Panc1 (cell line): ENCODE measurements around the gene CDK14. TPM values are rescaled to one million over a fixed set of nuclear protein-coding genes. Genes with fewer than 3 reads are reported as not detected.

Experiments used
- ATAC-seq: fragments of 200-7000 bp; cut with Tn5 transposase; 2 replicates; pipeline ENCODE4 v1.9.1; 2020; ENCODE audit warnings: mild to moderate bottlenecking, moderate library complexity
- BruUV-seq: library from RNA; stranded (reverse); fragments of 400-500 nt; replicated peaks from 2 replicates; lab custom pipeline; 2021; lab: Mats Ljungman, UMichigan
- CTCF ChIA-PET: fragments of 300-600 bp; sonication (Branson Sonifier 250); formaldehyde crosslinking; loops from one replicate; lab custom pipeline; 2022; ENCODE audit warnings: antibody characterized with exemption; lab: Charles Lee
- POLR2A ChIA-PET: fragments of 300-600 bp; sonication (Branson Sonifier 250); formaldehyde crosslinking; loops from one replicate; lab custom pipeline; 2022; ENCODE audit warnings: antibody characterized with exemption; lab: Charles Lee
- DNase-seq: peaks from one replicate; pipeline ENCODE4 v3.0.0-alpha.2; 2010; ENCODE audit warnings: low read depth, low spot score
- H3K27ac ChIP-seq: 2 replicates; pipeline ENCODE4 v1.5.1; 2011; ENCODE audit warnings: mild to moderate bottlenecking, low read length, inconsistent platforms
- H3K27me3 ChIP-seq: fragments of 200-500 bp; sonication (Bioruptor generic); 2 replicates; pipeline ENCODE4 v1.6.0; 2014; ENCODE audit warnings: low read length, inconsistent platforms; ENCODE audit not compliant: control insufficient read depth, insufficient read depth
- H3K36me3 ChIP-seq: fragments of 200-500 bp; sonication (Bioruptor generic); 2 replicates; pipeline ENCODE4 v1.5.1; 2014; ENCODE audit warnings: inconsistent platforms, mild to moderate bottlenecking, low read length, moderate library complexity; ENCODE audit not compliant: control insufficient read depth, insufficient read depth
- H3K4me1 ChIP-seq: 2 replicates; pipeline ENCODE4 v1.5.1; 2011; ENCODE audit warnings: inconsistent platforms, mild to moderate bottlenecking, low read length, moderate library complexity; ENCODE audit not compliant: control insufficient read depth, insufficient read depth
- H3K4me3 ChIP-seq, 2 experiments: 2 replicates each; pipeline ENCODE4 v1.5.1; 2011 to 2012; ENCODE audit warnings: low read depth in 2 of 2, low read length in 2 of 2, mild to moderate bottlenecking in 2 of 2, inconsistent platforms in 1 of 2, moderate library complexity in 1 of 2
- H3K9me3 ChIP-seq: fragments of 200-500 bp; sonication (Bioruptor generic); 2 replicates; pipeline ENCODE4 v1.5.1; 2014; ENCODE audit warnings: low read depth, mild to moderate bottlenecking, inconsistent platforms, low read length, moderate library complexity; ENCODE audit not compliant: control insufficient read depth, insufficient read depth
- POLR2AphosphoS5 ChIP-seq: IDR thresholded peaks from 2 replicates; pipeline ENCODE4 v1.6.1; 2012; ENCODE audit warnings: mild to moderate bottlenecking, low read depth, low read length, moderate library complexity
- SIN3A ChIP-seq: IDR thresholded peaks from 2 replicates; pipeline ENCODE4 v1.6.1; 2012; ENCODE audit warnings: low read depth, mild to moderate bottlenecking, low read length, moderate library complexity, borderline replicate concordance; ENCODE audit not compliant: insufficient read depth
- TCF7L2 ChIP-seq: IDR thresholded peaks from 2 replicates; pipeline ENCODE4 v1.6.1; 2011; ENCODE audit warnings: mild to moderate bottlenecking, low read depth, low read length, inconsistent platforms
- in situ Hi-C: cut with HindIII; loops from 2 replicates; pipeline ENCODE4 v1.10.0; 2016; ENCODE audit warnings: low sequenced_read_pairs, low pct_unique_long_range_greater_than_20kb
- intact Hi-C: fragments of 100-400 bp; cut with micrococcal nuclease; formaldehyde crosslinking; loops from one replicate; pipeline ENCODE4 v1.10.0; 2022; ENCODE audit not compliant: unreplicated experiment
- total RNA-seq: library from RNA; stranded (reverse); gene quantifications from one replicate; pipeline ENCODE4 v1.2.1, GENCODE V29; 2021; ENCODE audit not compliant: unreplicated experiment
- TF ChIP-seq, protein P1 (sequence below): fragments of 450-650 bp; IDR thresholded peaks from 2 replicates; pipeline ENCODE4 v1.5.1; 2017; ENCODE audit warnings: mild to moderate bottlenecking
- TF ChIP-seq, protein P2 (sequence below), 2 experiments: IDR thresholded peaks; 2 replicates each; pipeline ENCODE4 v1.6.1; 2011 to 2012; ENCODE audit warnings: low read depth in 2 of 2, control low read depth in 1 of 2, low read length in 1 of 2, mild to moderate bottlenecking in 1 of 2, moderate library complexity in 1 of 2; ENCODE audit not compliant: insufficient read depth in 1 of 2

CDK14 gene
- total RNA-seq, 1 experiment from 2014 or later, result 3.0 TPM

DNA sequence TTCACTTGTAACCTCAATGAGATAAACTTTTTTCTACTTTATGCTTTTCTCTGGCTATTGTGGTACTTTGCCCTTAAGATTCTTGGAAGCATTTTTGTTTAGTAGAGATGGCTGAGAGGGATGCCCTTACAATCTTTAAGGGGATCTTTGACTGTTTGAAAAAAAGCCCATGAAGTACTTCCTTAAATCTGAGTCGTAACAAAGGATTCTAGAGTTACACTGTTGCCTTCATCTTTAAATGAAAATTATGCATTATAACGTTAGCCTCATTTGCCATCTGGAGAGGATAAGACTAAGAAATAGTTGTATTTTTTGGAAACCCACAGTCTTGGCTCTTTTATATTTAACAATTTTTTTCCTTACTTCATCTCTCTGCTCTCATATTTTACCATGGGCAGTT lies 630.3 kb downstream of the CDK14 start:
- Histone ChIP-seq H3K27ac (no peak overlapping the region), H3K9me3 (no peaks in the 10 kb centered on the region), H3K4me3 (no peak overlapping the region), H3K36me3 (no peaks in the 10 kb centered on the region), H3K4me1 (no peaks in the 10 kb centered on the region), H3K27me3 (no peaks in the 10 kb centered on the region; the same call in 1 of the 2 replicates)
- in situ Hi-C loops (no loop called here), intact Hi-C loops (no loop called here)
- ATAC-seq, result no peak
- no peak for DNase-seq
- TF ChIP-seq TCF7L2, result no peak
- CTCF ChIA-PET, result no interaction called here
- BruUV-seq, result no TSS peak
- POLR2A ChIA-PET, result no interaction called here

DNA sequence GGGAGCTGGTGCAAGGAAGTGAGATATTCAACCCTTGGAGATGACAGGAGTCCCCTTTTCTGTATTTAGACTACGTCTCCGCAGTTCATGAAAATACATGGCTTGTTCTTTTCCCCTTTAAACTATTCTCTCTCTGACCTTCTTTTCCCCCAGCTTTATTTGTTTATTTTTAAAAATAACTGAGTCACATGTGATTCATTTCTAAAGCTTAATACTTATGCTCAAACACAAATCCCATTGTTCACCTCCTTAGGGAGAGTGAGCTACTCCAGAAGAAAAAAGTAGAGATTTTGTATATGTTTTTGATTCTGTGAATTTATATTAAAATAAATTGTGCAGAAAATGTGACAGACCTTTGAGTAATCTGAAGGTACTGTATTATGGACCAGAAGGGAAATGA lies 632.2 kb downstream of the CDK14 start:
- POLR2A ChIA-PET, result no interaction called here
- Histone ChIP-seq H3K4me3 (no peak overlapping the region), H3K27ac (no peak overlapping the region), H3K4me1 (no peaks in the 10 kb centered on the region), H3K27me3 (no peaks in the 10 kb centered on the region; the same call in 1 of the 2 replicates), H3K36me3 (no peaks in the 10 kb centered on the region), H3K9me3 (no peaks in the 10 kb centered on the region)
- ATAC-seq, result no peak
- intact Hi-C loops (no loop called here), in situ Hi-C loops (no loop called here)
- no peak for DNase-seq
- CTCF ChIA-PET, result no interaction called here
- no TSS peak for BruUV-seq
- TF ChIP-seq, protein P1, sequence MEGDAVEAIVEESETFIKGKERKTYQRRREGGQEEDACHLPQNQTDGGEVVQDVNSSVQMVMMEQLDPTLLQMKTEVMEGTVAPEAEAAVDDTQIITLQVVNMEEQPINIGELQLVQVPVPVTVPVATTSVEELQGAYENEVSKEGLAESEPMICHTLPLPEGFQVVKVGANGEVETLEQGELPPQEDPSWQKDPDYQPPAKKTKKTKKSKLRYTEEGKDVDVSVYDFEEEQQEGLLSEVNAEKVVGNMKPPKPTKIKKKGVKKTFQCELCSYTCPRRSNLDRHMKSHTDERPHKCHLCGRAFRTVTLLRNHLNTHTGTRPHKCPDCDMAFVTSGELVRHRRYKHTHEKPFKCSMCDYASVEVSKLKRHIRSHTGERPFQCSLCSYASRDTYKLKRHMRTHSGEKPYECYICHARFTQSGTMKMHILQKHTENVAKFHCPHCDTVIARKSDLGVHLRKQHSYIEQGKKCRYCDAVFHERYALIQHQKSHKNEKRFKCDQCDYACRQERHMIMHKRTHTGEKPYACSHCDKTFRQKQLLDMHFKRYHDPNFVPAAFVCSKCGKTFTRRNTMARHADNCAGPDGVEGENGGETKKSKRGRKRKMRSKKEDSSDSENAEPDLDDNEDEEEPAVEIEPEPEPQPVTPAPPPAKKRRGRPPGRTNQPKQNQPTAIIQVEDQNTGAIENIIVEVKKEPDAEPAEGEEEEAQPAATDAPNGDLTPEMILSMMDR, result no peak

DNA sequence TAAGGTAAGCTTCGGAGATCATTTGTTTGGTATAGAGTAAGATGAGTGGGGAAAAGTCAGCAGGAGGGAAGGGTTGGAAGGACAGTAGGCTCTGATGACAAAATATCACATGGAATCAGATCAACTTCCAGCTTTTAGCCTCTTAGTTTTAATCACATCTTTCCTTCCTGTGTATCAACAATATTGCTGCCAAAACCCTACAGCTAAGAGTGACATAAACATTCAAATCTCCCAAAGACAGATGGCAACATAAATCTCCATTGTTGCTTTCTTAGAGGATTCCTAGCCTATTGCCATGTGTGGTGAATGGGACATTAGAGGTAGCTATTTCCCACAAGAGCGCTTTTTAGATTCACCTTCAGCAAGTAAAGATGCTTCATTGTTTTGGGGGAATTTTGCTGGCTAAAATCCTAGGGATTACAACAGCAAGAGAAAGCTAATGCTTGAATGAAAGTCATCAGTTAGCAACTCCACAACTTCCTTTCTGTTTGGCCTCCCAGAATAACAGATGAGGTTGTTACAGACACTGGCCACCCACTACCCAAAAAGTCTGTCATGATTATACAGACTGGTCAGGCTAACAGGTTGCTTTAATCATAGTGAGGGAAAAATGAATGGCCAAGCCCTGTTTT lies 632.9 kb downstream of the CDK14 start:
- Histone ChIP-seq H3K27ac (no peak overlapping the region), H3K9me3 (no peaks in the 10 kb centered on the region), H3K27me3 (no peaks in the 10 kb centered on the region; the same call in 1 of the 2 replicates), H3K36me3 (no peaks in the 10 kb centered on the region), H3K4me3 (no peak overlapping the region), H3K4me1 (no peaks in the 10 kb centered on the region)
- CTCF ChIA-PET, result no interaction called here
- POLR2A ChIA-PET, result no interaction called here
- TF ChIP-seq SIN3A (no peak), TCF7L2 (no peak), POLR2AphosphoS5 (no peak)
- TF ChIP-seq, protein P1, result no peak
- TF ChIP-seq, protein P2, sequence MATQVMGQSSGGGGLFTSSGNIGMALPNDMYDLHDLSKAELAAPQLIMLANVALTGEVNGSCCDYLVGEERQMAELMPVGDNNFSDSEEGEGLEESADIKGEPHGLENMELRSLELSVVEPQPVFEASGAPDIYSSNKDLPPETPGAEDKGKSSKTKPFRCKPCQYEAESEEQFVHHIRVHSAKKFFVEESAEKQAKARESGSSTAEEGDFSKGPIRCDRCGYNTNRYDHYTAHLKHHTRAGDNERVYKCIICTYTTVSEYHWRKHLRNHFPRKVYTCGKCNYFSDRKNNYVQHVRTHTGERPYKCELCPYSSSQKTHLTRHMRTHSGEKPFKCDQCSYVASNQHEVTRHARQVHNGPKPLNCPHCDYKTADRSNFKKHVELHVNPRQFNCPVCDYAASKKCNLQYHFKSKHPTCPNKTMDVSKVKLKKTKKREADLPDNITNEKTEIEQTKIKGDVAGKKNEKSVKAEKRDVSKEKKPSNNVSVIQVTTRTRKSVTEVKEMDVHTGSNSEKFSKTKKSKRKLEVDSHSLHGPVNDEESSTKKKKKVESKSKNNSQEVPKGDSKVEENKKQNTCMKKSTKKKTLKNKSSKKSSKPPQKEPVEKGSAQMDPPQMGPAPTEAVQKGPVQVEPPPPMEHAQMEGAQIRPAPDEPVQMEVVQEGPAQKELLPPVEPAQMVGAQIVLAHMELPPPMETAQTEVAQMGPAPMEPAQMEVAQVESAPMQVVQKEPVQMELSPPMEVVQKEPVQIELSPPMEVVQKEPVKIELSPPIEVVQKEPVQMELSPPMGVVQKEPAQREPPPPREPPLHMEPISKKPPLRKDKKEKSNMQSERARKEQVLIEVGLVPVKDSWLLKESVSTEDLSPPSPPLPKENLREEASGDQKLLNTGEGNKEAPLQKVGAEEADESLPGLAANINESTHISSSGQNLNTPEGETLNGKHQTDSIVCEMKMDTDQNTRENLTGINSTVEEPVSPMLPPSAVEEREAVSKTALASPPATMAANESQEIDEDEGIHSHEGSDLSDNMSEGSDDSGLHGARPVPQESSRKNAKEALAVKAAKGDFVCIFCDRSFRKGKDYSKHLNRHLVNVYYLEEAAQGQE (IDR thresholded peaks at IDR 0.05; ENCODE audit: insufficient read depth in 1 of 2, low read depth in 2 of 2, low read length in 1 of 2), result no peak
- no peak for ATAC-seq
- intact Hi-C loops (no loop called here), in situ Hi-C loops (no loop called here)
- no peak for DNase-seq
- BruUV-seq, result no TSS peak
